ENCODE results near the gene GDE1. TPM values are rescaled to one million over a fixed set of nuclear protein-coding genes. Genes with fewer than 3 reads are reported as not detected.

The GDE1 gene
- total and polyA plus RNA-seq, 9 of the 15 experiments (the other 6 are each of a cell fraction or from before 2014, with no cell fraction given): 18.8 to 40.5 (median 22.3) TPM

- TF ChIP-seq ZBTB40 (IDR thresholded peaks at IDR 0.05): peak; percentile 89
- TF ChIP-seq ZBTB40 (CRISPR knock-in tag; IDR thresholded peaks at IDR 0.05): no peak
- TF ChIP-seq ZNF124 (CRISPR knock-in tag; IDR thresholded peaks at IDR 0.05): no peak
- TF ChIP-seq CHD7 (IDR thresholded peaks at IDR 0.05; ENCODE audit: low read depth, low read length): no peak
- TF ChIP-seq POLR2B (IDR thresholded peaks at IDR 0.05; ENCODE audit: low read depth, partially characterized antibody): peak; percentile 65
- TF ChIP-seq CREB1 (IDR thresholded peaks at IDR 0.05): peak; percentile 95
- peak; percentile 88 for TF ChIP-seq CREB1 (CRISPR knock-in tag; IDR thresholded peaks at IDR 0.05)
Measured at GRCh38 chr16:19523559-19524355, 1.9 kb upstream of the GDE1 start, which contains the start of gene CCP110 (continued).
